ENCODE results near the gene ATG4A. TPM values are rescaled to one million over a fixed set of nuclear protein-coding genes. Genes with fewer than 3 reads are reported as not detected.

ATG4A gene
- total RNA-seq, 2 donors from 2014 or later = 18.8 to 24.9 TPM

DNA sequence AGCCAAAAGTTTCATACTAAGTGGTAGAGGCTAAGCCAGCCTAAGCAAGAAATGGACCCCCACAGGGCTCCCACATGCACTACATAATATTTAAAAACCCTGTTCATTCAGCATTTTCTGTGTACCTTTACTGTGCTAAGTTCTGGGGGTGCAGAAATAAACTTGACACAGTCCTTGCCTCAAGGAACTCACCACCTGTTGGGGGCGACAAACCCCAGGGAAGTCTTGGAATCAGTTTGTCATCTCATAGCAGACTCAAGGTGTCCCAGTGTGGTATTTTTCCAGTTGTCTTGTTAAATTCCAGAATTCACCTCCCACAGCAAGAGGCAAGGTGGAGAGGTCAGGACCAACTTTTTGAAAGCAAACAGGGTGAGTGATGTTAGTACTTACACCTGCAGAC, 43.1 kb downstream of the ATG4A start:
- Histone ChIP-seq H3K36me3 (no peaks in the 10 kb centered on the region), H3K9me3 (no peaks in the 10 kb centered on the region), H3K27ac (no peak overlapping the region), H3K4me1 (ENCODE audit: control insufficient read depth in 1 of 2, low read depth in 2 of 2) (no peaks in the 10 kb centered on the region), H3K27me3 (replicated peaks; ENCODE audit: insufficient read depth) (no peaks in the 10 kb centered on the region), H3K4me3 (no peak overlapping the region)
- no peak for ATAC-seq (ENCODE audit: insufficient number of reproducible peaks, low FRiP score, low read depth)
- no peak for TF ChIP-seq CTCF (IDR thresholded peaks at IDR 0.05)
- no peak for DNase-seq (ENCODE audit: low spot score)

DNA sequence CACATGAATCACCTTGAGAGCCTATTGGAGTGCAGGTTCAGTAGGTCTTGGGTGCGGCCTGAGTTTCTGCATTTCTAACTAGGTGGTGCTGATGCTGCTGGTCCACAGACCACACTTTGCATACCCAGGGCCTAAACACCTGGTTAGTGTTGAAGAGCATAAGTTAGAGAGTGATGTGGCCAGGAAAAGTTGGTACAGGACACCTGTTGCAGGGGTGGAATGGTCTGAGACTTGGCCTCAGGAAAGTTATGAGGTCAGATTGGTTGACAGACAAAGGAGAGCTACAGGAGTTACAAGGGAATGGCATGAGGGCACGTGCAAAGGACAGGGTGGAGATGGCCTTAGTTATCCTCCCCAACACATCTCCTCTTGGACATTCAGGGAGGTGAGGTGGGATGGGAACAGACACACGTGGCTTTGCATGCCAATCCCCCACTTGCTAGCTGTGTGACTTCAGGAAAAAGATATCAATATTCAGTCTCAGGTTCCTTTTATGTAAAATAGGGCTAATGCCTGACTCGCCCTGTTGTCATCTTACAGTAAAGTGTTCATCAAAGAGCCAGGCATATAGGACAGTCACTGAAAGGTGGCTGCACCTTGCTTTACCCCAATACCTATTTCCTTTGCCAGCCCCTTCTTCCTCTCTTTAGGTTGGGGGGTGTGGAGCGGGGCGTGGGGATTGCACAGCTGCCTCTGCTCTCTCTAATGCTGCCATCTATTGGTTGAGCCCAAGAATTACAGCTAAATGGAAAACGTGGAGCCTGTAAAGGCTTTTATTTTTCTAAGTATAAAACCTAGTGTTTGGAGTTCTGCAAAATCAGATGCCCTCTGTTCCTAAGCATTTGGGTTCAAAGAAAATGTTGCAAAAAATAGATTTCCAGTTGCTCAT, 47.5 kb downstream of the ATG4A start:
- Histone ChIP-seq H3K4me1 (ENCODE audit: control insufficient read depth in 1 of 2, low read depth in 2 of 2) (no peaks in the 10 kb centered on the region), H3K4me3 (no peak overlapping the region), H3K36me3 (no peaks in the 10 kb centered on the region), H3K9me3 (no peaks in the 10 kb centered on the region), H3K27ac (no peak overlapping the region), H3K27me3 (replicated peaks; ENCODE audit: insufficient read depth) (no peaks in the 10 kb centered on the region)
- no peak for ATAC-seq (ENCODE audit: insufficient number of reproducible peaks, low FRiP score, low read depth)
- TF ChIP-seq CTCF (IDR thresholded peaks at IDR 0.05) = no peak
- DNase-seq (ENCODE audit: low spot score) = no peak

GRCh38 chrX:108148524-108148923, 56.9 kb downstream of the ATG4A start:
- H3K27ac ChIP-seq = no peak overlapping the region
- TF ChIP-seq CTCF (IDR thresholded peaks at IDR 0.05) = no peak
- no peak for ATAC-seq (ENCODE audit: insufficient number of reproducible peaks, low FRiP score, low read depth)
- DNase-seq (ENCODE audit: low spot score) = no peak
- H3K36me3 ChIP-seq = no peaks in the 10 kb centered on the region
- no peaks in the 10 kb centered on the region for H3K9me3 ChIP-seq
- H3K27me3 ChIP-seq (replicated peaks; ENCODE audit: insufficient read depth) = no peaks in the 10 kb centered on the region
- no peak overlapping the region for H3K4me3 ChIP-seq
- no peaks in the 10 kb centered on the region for H3K4me1 ChIP-seq (ENCODE audit: control insufficient read depth in 1 of 2, low read depth in 2 of 2)

GRCh38 chrX:108156082-108156481, 64.5 kb downstream of the ATG4A start:
- no peaks in the 10 kb centered on the region for H3K9me3 ChIP-seq
- H3K27ac ChIP-seq = no peak overlapping the region
- H3K27me3 ChIP-seq (replicated peaks; ENCODE audit: insufficient read depth) = no peaks in the 10 kb centered on the region
- ATAC-seq (ENCODE audit: insufficient number of reproducible peaks, low FRiP score, low read depth) (no peak), DNase-seq (ENCODE audit: low spot score) (no peak)
- no peak for TF ChIP-seq CTCF (IDR thresholded peaks at IDR 0.05)
- no peak overlapping the region for H3K4me3 ChIP-seq
- H3K36me3 ChIP-seq = no peaks in the 10 kb centered on the region
- no peaks in the 10 kb centered on the region for H3K4me1 ChIP-seq (ENCODE audit: control insufficient read depth in 1 of 2, low read depth in 2 of 2)

- Histone ChIP-seq H3K27ac (no peak overlapping the region), H3K36me3 (no peaks in the 10 kb centered on the region), H3K9me3 (no peaks in the 10 kb centered on the region), H3K27me3 (replicated peaks; ENCODE audit: insufficient read depth) (no peaks in the 10 kb centered on the region), H3K4me1 (ENCODE audit: control insufficient read depth in 1 of 2, low read depth in 2 of 2) (no peaks in the 10 kb centered on the region), H3K4me3 (no peak overlapping the region)
- TF ChIP-seq CTCF (IDR thresholded peaks at IDR 0.05) = no peak
- ATAC-seq (ENCODE audit: insufficient number of reproducible peaks, low FRiP score, low read depth) (no peak), DNase-seq (ENCODE audit: low spot score) (no peak)
Observed at GRCh38 chrX:108156934-108157466, 65.4 kb downstream of the ATG4A start.
